HG02798 (cell line): ENCODE results near the gene ALDH3B2.
"Not testable (repeated sequence)": the region's sequence is repeated elsewhere in the genome, so short reads cannot be mapped to it uniquely, and the experiment has no call there.

Source experiments
- ATAC-seq: cut with Tn5 transposase; IDR thresholded peaks from one replicate; pipeline ENCODE4 v1.9.1; 2021; ENCODE audit warnings: mild to moderate bottlenecking; ENCODE audit not compliant: unreplicated experiment, poor library complexity

Gene ALDH3B2

GRCh38 chr11:67674442-67674871 is at the start of gene ALDH3B2:
Gene ALDH3B2 (minus strand): TSS chr11:67674623. CDS start chr11:67666935, 7,688 bp downstream.
- no peak for ATAC-seq

GRCh38 chr11:67723036-67723435 is 48.6 kb upstream of the ALDH3B2 start:
- ATAC-seq: not testable (repeated sequence)

GRCh38 chr11:67716226-67716625 is 41.8 kb upstream of the ALDH3B2 start:
- ATAC-seq: not testable (repeated sequence)

GRCh38 chr11:67715801-67716200 is 41.4 kb upstream of the ALDH3B2 start:
- ATAC-seq: not testable (repeated sequence)

GRCh38 chr11:67713892-67714509 is 39.6 kb upstream of the ALDH3B2 start:
- not testable (repeated sequence) for ATAC-seq

GRCh38 chr11:67711676-67712075 is 37.3 kb upstream of the ALDH3B2 start:
- not testable (repeated sequence) for ATAC-seq

- not testable (repeated sequence) for ATAC-seq
Observed at GRCh38 chr11:67711212-67711611, 36.8 kb upstream of the ALDH3B2 start.

- not testable (repeated sequence) for ATAC-seq
Observed at GRCh38 chr11:67709806-67710205, 35.4 kb upstream of the ALDH3B2 start.

- ATAC-seq: no peak
Observed at GRCh38 chr11:67705264-67705663, 30.8 kb upstream of the ALDH3B2 start.

- ATAC-seq: no peak
Observed at GRCh38 chr11:67704524-67704923, 30.1 kb upstream of the ALDH3B2 start.

- ATAC-seq: not testable (repeated sequence)
Observed at GRCh38 chr11:67703709-67704108, 29.3 kb upstream of the ALDH3B2 start.

GRCh38 chr11:67700548-67701262 is 26.3 kb upstream of the ALDH3B2 start:
- no peak for ATAC-seq

GRCh38 chr11:67700141-67700540 is 25.7 kb upstream of the ALDH3B2 start:
- ATAC-seq: no peak

GRCh38 chr11:67699521-67699920 is 25.1 kb upstream of the ALDH3B2 start:
- no peak for ATAC-seq

GRCh38 chr11:67698247-67698646 is 23.8 kb upstream of the ALDH3B2 start:
- no peak for ATAC-seq

GRCh38 chr11:67697846-67698245 is 23.4 kb upstream of the ALDH3B2 start:
- ATAC-seq: no peak

- ATAC-seq: no peak
Observed at GRCh38 chr11:67696998-67697397, 22.6 kb upstream of the ALDH3B2 start.

- ATAC-seq: no peak
Observed at GRCh38 chr11:67695606-67696005, 21.2 kb upstream of the ALDH3B2 start.

- no peak for ATAC-seq
Observed at GRCh38 chr11:67694875-67695555, 20.6 kb upstream of the ALDH3B2 start.

- no peak for ATAC-seq
Observed at GRCh38 chr11:67691149-67691548, 16.7 kb upstream of the ALDH3B2 start.

GRCh38 chr11:67689178-67689577 is 14.8 kb upstream of the ALDH3B2 start:
- no peak for ATAC-seq
